NAMALWA (cell line): ENCODE measurements around the gene OPCML.

Source experiments
- DNase-seq: peaks from one replicate; pipeline ENCODE4 v3.0.0-alpha.2; 2015; ENCODE audit warnings: low spot score

Gene OPCML

DNA sequence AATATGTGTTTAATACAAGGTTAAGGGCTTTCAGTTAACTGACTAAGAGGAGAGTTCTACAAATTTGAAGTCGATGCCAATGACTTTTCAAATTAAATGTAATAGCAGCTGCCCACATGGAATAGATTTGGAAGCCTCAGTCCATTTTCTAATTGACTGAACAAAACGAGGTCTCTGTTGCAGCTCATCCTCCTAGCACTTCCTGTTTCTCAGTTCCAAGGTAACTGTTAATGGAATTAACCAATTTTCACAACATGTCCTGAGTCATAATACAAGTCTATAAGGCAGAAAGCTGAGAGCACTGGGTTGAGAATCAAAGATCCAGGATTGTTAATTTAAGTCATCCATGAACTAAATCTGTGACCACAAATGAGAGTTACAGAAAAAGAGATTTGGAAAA, 177.2 kb downstream of the OPCML start:
- DNase-seq: no peak

DNA sequence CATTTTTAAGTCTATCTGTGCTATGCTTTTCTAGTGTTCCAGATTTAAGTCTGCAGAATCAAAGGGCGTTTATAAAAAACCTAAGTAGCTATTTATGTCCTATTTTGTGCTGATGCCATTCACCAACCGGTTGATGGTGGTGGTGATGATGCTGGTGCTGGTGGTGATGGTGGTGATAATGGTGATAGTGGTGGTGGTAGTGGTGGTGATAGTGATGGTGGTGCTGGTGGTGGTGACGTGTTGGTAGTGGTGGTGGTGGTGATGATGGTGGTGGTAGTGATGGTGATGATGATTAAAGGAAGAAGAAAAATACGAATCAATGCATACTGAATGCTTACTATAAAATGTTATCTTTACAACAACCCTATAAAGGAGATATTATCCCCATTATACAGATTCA, 178.2 kb downstream of the OPCML start:
- DNase-seq: no peak

DNA sequence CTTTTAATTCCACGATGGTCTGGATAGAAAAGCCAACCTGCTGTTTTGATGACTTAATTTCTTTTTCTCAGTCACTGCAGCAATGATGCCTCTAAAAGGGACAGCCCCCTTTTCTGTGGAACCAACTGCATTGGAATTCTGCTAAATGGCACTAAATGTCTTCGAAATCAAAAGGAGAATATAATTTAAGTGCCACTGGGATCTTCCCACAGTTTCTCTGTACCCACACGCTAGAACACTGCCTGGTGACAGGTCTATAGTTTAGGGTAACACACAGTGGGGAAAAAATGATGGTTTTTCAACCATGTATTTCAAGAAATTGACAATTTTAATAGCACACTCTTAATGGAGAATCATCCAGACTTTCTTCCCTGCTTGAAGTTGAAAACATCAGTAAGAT, 182.3 kb downstream of the OPCML start:
- DNase-seq: no peak

DNA sequence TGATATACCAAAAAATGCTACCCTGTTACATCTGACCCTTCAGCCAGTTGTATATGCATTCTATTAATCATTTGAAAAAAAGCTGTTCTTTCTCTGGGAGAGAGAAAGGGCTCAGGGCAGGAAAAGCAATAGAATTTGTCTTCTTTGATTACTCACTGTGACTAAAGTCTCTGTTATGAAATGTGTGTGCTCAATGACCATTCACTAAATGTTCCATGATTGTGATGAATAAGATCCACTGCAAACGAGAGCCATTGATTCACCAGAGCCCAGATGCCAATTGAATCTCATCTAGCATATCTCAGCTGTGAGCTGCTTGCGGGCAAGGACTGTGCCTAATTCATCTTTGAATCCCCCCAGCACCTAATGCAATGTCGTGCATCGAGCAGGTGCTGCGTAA, 184.3 kb downstream of the OPCML start:
- DNase-seq: no peak

DNA sequence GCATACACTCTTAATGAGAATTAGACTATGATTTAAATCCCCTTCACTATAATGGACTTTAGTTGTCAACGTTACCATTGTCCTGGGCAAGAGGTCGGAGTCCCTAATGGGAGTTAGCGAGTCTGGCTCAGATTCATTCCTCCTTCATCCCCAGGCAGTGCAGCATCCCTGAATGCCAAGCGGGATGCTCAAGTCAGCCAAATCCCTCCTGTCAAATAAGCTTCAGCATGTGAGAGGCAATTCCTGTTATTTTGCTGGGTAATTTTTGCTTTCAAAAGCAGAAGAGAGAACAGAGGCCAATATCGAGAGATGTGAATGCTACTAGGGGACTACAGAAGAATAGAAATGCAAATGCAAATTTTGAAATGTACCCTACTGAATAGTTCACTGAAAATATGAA, 186.2 kb downstream of the OPCML start:
- DNase-seq: no peak

DNA sequence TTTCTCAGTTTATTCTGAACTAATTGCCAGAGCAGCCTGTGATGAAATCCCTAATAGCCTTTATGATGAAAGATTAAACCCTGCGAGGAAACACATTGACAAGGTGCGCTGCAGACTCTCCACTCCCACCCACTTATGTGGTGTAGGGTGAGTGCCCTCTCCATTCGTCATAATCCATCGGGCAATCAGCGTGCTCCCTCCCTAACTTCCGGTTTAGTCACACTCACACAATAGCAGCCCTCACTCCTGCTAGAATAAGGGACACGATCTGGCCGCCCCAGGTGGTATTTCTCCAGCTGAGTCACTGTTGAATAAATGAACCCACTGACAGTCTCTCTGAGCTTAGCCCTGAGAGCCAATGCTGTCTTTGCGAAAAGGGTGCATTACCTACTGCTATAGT, 188.3 kb downstream of the OPCML start:
- DNase-seq: no peak

DNA sequence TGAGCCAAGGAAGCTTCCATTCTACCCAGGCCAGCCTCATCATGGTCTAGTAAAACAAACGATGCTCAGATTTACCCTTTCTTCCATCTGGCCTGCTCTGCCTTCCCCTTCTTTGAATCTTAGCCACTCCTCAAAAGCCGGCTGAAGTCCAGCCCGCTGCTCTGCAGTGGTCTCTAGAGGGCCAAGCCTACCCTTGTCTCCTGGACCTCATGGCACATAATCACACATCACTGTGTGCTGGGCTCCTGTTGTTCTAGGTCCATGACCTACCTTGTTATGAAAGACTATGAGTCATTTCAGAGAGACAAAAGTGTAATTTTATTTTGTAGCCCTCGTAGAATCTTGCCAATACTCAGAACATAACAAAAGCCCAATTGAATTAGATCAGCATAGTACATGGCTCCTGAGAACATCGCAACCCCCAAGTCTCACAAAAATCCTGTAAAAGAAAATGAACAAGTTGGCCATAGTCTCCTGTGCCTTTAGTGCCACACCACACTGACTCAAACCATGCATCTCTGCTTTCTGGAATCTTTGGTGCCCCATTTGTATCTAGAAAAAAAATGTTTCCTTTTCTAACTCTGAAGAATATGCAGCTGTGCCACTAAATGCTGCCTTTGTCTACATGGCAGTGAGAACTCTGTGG, 192.7 kb downstream of the OPCML start:
- no peak for DNase-seq

DNA sequence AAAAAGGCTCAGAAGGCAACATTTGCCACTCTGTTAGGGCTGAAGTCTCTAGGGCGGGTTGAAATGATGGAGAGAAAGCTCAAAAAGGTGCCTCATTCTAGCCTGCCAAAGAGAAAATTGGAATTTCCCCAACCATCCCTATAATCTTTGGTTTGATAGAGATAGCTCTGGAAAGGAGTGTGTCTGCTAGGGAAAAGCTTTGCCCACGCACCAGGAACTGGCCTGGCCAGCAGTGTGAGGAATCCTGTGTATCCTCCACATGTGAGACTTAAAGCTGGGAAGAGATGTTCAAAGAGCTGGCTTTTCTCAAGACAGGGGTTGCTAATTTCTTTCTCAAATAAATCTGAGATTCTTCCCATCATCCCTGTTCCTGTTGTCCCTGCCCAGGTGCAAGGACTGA, 193.7 kb downstream of the OPCML start:
- DNase-seq: no peak

DNA sequence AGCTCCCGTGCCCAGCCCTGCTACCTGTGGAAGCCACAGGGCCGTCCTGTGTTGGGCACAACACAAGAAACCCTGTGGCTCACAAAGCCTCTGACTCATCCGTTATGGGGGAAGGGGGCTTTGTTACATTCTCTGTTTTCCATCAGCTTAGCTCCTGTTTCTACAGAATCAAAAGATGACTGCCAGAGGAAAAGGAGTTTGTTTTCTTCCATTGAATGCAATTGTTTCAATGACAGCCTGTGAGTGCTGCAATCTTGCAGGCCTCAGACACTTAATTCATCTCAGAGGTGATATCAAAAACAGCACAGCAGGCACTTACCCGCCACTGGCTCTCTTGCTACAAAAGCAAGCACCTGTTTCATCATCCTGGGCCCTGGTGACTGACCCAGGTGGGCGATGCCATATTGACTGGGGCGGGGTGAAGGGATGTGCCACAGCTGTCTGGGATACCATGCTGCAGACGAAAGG, 194.3 kb downstream of the OPCML start:
- no peak for DNase-seq

DNA sequence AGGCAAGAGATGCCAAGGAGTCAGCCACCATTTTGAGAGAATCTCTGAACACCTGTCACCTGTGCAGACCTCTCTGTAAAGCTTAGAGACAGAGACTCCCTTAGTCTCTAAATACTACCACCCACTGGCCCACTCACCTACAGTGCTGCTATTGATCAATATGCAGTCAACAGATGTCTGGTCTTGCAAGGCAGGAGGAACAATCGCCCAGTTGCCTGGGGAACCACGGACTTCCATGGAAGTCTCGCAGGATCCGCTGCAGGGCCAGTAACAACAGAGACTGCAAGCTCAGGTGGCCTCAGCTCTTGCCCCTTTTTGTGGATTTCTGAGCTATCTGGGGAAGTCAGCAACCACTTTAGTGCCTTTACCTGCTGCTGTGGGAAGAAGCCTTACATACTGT, 195.1 kb downstream of the OPCML start:
- no peak for DNase-seq

DNA sequence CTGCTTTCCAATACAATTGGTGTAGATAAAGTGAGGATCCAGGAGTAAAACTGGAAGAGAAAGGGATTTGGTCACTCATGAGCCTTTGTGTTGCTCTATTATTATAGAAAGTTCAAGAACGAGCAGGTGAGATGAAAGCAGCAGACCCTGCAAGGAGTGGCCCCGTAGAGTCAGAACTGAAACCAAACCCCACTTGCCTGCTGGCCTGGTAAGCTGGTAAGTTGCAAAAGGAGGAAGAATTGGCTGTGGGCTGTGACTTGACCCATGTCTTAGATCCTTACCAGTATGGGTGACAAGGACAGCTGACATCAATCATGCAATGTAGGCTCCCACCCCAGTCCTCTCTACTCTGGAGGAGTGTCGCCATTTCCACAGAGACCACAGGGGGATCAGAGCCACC, 201.3 kb downstream of the OPCML start:
- no peak for DNase-seq

DNA sequence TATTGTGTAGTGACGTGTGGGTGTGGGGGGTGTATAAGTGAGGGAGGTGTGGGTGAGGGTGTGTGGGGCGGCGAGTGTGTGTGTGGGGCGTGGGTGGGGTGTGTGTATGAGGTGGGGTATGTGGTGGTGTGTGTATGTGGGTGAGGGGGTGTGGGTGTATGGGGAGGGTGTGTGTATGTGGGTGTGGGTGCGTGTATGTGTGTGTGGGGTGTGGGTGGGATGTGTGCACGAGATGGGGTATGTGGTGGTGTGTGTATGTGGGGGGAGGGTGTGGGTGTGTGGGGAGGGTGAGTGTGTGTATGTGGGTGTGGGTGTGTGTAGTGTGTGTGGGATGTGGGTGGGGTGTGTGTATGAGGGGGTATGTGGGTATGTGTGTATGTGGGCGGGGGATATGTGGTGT, 205.5 kb downstream of the OPCML start:
- no peak for DNase-seq

DNA sequence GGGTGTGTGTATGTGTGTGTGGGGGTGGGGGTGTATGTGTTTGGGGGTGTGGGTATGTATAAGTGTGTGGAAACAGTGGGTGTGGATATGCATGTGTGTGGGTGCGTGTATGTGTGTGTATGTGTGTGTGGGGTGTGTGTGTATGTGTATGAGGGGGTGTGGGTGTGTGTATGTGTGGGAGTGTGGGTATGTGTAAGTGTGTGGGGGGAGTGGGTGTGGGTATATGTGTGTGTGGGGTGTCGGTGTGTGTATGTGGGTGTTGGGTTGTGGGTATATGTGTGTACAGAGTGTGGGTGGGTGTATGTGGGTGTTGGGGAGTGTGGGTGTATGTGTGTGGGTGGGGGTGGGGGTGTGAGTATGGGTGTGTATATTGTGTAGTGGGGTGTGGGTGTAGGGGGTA, 206.0 kb downstream of the OPCML start:
- no peak for DNase-seq

DNA sequence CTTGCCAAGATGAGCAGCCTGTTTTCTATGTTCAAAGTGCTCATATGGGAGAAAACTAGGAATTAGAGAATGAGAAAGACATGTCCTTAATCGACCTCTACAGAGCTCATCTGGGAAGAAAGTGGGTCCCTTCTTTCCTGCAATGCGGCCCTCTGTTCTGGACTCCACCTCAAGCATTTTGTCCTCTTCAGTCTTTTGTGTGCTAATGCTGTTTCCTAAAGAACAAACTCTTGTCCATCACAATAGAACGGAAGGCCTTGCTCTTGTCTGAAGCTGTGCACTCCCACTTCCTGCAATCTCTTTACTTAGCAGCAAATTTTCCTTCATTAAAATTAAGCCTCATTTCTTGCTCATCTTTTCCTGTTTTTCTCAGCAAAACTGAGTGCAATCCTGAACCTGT, 206.6 kb downstream of the OPCML start:
- DNase-seq: no peak

DNA sequence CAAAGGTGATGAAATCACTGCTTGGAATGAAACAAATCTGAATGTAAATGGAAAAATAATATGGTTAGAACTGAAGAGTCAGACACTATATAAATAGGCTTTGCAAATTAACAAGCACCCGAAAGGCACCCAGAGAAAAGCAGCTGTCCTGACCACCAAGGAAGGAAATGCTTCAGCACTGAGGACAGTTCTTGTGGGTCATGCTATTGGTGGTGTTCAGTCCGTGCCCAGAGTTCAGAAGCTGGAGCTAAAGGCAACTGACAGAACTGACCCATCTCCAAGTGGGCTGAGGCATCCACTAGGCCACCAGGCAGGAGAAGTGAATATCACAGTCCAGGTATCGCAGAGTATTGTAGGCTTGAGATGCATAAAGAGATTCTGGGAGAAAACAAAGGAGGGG, 208.9 kb downstream of the OPCML start:
- no peak for DNase-seq

DNA sequence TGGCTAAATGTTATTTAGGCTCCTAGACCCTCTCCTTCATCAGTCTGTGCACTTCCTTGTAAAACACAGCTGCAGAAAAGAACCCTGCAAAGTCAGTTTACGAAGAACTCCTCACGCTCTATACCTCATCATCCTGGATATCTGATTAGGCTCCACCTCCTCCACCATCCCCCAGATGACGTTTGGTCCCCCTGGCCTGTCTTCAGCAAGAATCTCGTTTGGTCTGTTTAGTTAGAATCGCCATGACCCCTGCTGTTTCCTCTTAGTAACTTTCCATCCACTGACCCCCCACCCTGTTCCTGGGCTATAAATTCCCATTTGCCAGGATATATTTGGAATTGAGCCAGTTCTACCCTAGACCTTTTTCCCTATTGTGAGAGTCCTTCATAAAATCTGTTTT, 214.1 kb downstream of the OPCML start:
- no peak for DNase-seq

DNA sequence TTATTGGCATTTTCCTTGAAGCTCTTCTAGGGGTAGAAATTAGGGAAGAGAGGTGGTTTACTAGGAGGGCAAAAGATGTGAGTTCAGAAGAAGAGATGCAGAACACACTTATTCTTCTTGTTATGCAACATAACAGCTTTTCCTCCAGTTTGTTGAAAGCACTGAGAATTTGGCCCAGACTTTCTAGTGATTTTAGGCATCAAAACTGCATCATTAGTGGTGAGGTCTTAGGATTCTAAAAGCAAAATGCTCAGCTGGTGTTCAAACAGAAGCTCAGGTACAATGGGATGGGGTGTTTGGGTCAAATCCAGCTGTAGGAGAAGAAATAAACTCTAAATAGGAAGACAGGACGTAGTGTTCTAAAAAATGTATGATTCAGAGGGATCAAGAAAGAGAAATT, 221.1 kb downstream of the OPCML start:
- no peak for DNase-seq

DNA sequence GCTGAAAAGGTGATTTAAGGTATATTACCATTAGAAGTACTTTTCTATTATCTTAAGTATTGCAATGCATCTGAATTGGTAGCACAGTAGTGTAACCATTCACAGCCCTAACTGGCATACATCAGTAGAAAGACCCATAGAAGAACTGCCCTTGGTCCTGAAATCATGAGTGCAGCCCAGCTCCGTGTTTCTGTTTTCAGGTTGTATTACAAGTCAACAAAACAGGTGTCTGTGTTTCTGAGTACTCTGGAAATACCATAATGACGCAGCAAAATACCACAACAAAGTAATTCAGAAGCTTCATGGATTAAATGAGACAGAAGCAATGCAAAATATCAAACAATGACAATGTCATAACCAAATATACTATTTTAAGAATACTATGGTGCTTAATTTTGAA, 226.3 kb downstream of the OPCML start:
- DNase-seq: no peak

DNA sequence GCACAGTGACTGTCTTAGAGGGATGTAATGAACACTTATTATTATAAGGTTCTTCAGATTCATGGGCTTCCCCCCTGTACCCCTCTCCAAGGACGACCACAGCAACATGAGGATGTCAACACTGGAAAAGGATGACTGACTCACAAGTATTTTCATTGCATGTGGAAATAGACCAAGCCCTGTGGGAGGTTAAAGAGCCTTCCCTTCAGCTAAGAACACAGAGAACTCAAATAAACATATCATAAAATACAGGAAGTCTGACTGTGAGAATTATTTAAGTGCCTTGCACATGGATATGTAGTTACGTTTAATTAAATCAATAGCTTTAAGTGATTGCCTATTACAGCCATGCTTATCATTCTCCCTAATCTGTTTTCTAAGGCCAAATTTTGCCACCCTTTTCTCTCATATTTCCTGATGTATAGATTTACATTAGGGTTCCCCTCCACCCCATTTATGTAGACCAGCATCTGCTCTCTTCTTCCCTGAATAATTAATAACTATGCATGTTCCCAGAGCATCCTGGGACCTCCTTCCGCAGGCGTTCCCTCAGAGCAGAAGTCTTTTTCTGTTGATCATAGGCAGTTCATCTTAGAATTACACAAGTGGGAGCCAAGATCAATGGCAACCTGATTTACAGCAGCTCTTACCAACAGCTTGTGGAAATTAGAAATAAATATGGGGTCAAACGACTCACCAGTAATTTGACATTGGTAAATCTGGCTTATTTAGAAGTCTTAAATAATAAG, 226.9 kb downstream of the OPCML start:
- DNase-seq: no peak

DNA sequence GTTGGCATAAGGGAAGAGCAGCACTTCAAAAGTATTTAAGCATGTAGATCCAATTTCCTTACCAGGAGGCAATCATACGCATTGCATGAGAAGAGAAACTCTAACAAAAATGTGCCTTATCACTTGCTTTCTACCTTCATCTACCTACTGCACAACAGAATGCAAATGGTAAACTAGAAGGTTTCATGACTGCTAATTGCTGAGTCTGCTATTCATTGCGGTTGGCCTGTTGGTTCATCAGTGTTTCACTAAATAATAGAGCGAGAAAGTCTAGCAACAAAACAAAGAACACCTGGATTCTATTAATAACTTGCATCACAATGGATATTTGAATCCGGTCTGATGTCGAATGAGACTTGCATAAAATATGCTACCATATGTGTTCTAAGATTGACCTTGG, 229.0 kb downstream of the OPCML start:
- DNase-seq: no peak

DNA sequence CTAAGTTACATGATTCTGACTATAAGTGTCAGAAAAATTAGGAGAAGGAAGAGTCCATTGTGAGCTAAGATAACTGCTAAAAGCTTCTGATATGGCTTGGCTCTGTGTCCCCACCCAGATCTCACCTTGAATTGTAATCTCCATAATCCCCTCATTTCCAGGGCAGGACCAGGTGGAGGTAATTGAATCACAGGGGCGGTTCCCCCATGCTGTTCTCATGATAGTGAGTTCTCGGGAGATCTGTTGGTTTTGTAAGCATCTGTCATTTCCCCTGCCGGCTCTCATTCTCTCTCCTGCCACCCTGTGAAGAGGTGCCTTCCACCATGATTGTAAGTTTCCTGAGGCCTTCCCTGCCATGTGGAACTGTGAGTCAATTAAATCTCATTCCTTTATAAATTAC, 230.2 kb downstream of the OPCML start:
- no peak for DNase-seq

DNA sequence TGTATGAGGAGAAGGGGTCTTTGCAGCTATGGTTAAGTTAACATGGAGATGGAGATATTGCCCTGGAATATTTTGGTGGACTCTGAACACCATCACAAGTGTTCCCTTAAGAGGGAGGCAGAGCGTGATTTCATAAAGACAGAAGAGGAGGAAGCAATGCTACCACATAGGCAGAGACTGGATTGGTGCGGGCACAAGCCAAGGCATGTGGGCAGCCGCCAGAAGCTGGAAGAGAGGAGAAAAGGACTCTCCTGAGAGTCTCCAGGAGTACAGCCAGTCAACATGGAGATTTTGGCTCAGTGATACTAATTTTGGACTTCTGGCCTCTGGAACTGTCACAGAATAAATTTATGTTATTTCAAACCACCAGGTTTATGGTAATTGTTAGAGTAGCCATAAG, 231.6 kb downstream of the OPCML start:
- no peak for DNase-seq

DNA sequence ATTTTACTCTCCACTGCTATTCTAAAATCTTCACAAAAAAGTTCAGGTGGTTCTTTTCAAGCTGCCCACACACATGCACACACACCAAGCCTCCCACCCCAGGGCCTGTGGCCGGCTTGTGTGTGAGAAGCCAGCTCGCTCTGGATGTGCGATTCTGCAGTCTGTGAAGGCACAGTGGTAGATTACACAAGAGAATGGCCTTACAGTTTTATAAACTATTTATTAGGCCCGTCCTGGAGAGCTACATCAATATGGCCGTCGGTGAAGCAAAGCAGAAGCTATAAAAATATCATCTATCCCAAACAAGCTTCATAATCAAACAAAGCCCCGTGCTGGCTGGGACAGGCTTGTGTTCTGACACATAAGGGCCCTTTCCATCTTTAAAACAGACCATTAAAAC, 240.5 kb downstream of the OPCML start:
- no peak for DNase-seq

DNA sequence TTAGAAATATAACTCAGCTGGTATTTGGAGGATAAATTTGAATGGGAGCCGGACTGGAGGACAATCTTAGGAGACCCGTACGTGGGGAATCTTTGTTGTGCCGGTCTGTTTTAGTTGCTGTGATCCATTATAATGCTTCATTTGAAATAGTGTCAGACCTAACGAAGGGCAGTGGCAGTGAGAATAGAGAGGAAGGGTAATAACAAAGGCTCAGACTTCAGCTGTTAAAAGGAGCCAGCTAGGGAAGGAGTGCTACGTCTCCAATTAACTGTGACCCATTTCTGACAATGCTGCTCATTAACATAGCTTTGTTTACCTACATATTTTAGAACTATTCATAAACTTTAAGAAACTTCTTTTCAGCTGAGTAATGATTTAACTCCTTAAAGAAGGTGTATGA, 246.9 kb downstream of the OPCML start:
- no peak for DNase-seq
